ENCODE measurements around the gene SMIM35.

SMIM35 gene

GRCh38 chr11:117995472-117995871 is 91.3 kb downstream of the SMIM35 start:
- ChIA-PET POLR2A (no interaction called here), CTCF (interaction anchor here (0.6 to 0.9 kb wide), 2 partner anchors 58 to 61 kb away, joined by 3 read pairs; no protein-coding TSS in a partner anchor)
- Histone ChIP-seq H3K4me3 (ENCODE audit: low read depth, low read length) (no peak overlapping the region), H3K27ac (ENCODE audit: extremely low read depth, low read depth, low read length) (no peak overlapping the region), H3K4me1 (ENCODE audit: control insufficient read depth, insufficient read depth, low read length) (no peaks in the 10 kb centered on the region), H3K36me3 (ENCODE audit: control insufficient read depth in 2 of 2, insufficient read depth in 1 of 2, low read length in 2 of 2) (no peaks in the 10 kb centered on the region), H3K9me3 (ENCODE audit: control insufficient read depth, insufficient read depth, low read depth, low read length) (no peaks in the 10 kb centered on the region)
- TF ChIP-seq ZNF514 (tag by site-specific recombination; IDR thresholded peaks at IDR 0.05), result no peak
- TF ChIP-seq SETDB1 (IDR thresholded peaks at IDR 0.05; ENCODE audit: insufficient read length, low read length), result no peak
- no peak for TF ChIP-seq WT1 (tag by site-specific recombination; IDR thresholded peaks at IDR 0.05)
- no peak for TF ChIP-seq RBAK (tag by site-specific recombination; IDR thresholded peaks at IDR 0.05)
- no peak for TF ChIP-seq ZNF426 (tag by site-specific recombination; IDR thresholded peaks at IDR 0.05)
- no peak for TF ChIP-seq ZNF350 (tag by site-specific recombination; IDR thresholded peaks at IDR 0.05)
- TF ChIP-seq ZNF335 (tag by site-specific recombination; conservative IDR thresholded peaks at IDR 0.05), result no peak
- no peak for TF ChIP-seq ZNF624 (tag by site-specific recombination; IDR thresholded peaks at IDR 0.05)
- TF ChIP-seq KLF9 (tag by site-specific recombination; IDR thresholded peaks at IDR 0.05; ENCODE audit: low read depth), result no peak
- TF ChIP-seq SCRT2 (tag by site-specific recombination; IDR thresholded peaks at IDR 0.05), result no peak
- TF ChIP-seq ZNF394 (tag by site-specific recombination; IDR thresholded peaks at IDR 0.05; ENCODE audit: borderline replicate concordance), result no peak
- no peak for TF ChIP-seq ZNF585B (tag by site-specific recombination; IDR thresholded peaks at IDR 0.05)
- TF ChIP-seq MZF1 (tag by site-specific recombination; IDR thresholded peaks at IDR 0.05; ENCODE audit: borderline replicate concordance), result no peak
- no peak for TF ChIP-seq KLF7 (tag by site-specific recombination; IDR thresholded peaks at IDR 0.05; ENCODE audit: borderline replicate concordance)
- no peak for TF ChIP-seq ZBTB8A (tag by site-specific recombination; IDR thresholded peaks at IDR 0.05)
- TF ChIP-seq, protein P1, sequence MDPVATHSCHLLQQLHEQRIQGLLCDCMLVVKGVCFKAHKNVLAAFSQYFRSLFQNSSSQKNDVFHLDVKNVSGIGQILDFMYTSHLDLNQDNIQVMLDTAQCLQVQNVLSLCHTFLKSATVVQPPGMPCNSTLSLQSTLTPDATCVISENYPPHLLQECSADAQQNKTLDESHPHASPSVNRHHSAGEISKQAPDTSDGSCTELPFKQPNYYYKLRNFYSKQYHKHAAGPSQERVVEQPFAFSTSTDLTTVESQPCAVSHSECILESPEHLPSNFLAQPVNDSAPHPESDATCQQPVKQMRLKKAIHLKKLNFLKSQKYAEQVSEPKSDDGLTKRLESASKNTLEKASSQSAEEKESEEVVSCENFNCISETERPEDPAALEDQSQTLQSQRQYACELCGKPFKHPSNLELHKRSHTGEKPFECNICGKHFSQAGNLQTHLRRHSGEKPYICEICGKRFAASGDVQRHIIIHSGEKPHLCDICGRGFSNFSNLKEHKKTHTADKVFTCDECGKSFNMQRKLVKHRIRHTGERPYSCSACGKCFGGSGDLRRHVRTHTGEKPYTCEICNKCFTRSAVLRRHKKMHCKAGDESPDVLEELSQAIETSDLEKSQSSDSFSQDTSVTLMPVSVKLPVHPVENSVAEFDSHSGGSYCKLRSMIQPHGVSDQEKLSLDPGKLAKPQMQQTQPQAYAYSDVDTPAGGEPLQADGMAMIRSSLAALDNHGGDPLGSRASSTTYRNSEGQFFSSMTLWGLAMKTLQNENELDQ (tag by site-specific recombination; IDR thresholded peaks at IDR 0.05; ENCODE audit: low read depth), result no peak
- TF ChIP-seq ZNF837 (tag by site-specific recombination; IDR thresholded peaks at IDR 0.05), result no peak
- no peak for TF ChIP-seq ZNF121 (tag by site-specific recombination; IDR thresholded peaks at IDR 0.05)

- POLR2A ChIA-PET, result no interaction called here
- Histone ChIP-seq H3K36me3 (ENCODE audit: control insufficient read depth in 2 of 2, insufficient read depth in 1 of 2, low read length in 2 of 2) (no peaks in the 10 kb centered on the region), H3K4me3 (ENCODE audit: low read depth, low read length) (no peak overlapping the region), H3K9me3 (ENCODE audit: control insufficient read depth, insufficient read depth, low read depth, low read length) (no peaks in the 10 kb centered on the region), H3K4me1 (ENCODE audit: control insufficient read depth, insufficient read depth, low read length) (no peaks in the 10 kb centered on the region), H3K27ac (ENCODE audit: extremely low read depth, low read depth, low read length) (no peak overlapping the region)
- CTCF ChIA-PET, result interaction anchor here (1.1 kb wide), 1 partner anchor 48 kb away, joined by 4 read pairs; no protein-coding TSS in a partner anchor
- 0 out of 2 replicates have a peak, but pooled peaks have one; percentile 26 for TF ChIP-seq SCRT2 (tag by site-specific recombination; IDR thresholded peaks at IDR 0.05)
- TF ChIP-seq ZBTB21 (tag by site-specific recombination; IDR thresholded peaks at IDR 0.05), result no peak
Observed at GRCh38 chr11:117993988-117994745, 92.6 kb downstream of the SMIM35 start.

- H3K27ac ChIP-seq (ENCODE audit: extremely low read depth, low read depth, low read length), result no peak overlapping the region
- H3K9me3 ChIP-seq (ENCODE audit: control insufficient read depth, insufficient read depth, low read depth, low read length), result no peaks in the 10 kb centered on the region
- CTCF ChIA-PET, result interaction anchor here (0.9 kb wide), 1 partner anchor 62 kb away, joined by 3 read pairs; no protein-coding TSS in a partner anchor
- POLR2A ChIA-PET, result no interaction called here
- no peak overlapping the region for H3K4me3 ChIP-seq (ENCODE audit: low read depth, low read length)
- H3K4me1 ChIP-seq (ENCODE audit: control insufficient read depth, insufficient read depth, low read length), result no peaks in the 10 kb centered on the region
- H3K36me3 ChIP-seq (ENCODE audit: control insufficient read depth in 2 of 2, insufficient read depth in 1 of 2, low read length in 2 of 2), result no peaks in the 10 kb centered on the region
- TF ChIP-seq ZNF624 (tag by site-specific recombination; IDR thresholded peaks at IDR 0.05) (no peak), ZBTB21 (tag by site-specific recombination; IDR thresholded peaks at IDR 0.05) (no peak), ZNF155 (tag by site-specific recombination; IDR thresholded peaks at IDR 0.05) (no peak), ZNF223 (tag by site-specific recombination; IDR thresholded peaks at IDR 0.05) (no peak), ZBTB20 (tag by site-specific recombination; IDR thresholded peaks at IDR 0.05) (no peak), ZNF544 (tag by site-specific recombination; IDR thresholded peaks at IDR 0.05) (no peak)
- TF ChIP-seq, protein P2, sequence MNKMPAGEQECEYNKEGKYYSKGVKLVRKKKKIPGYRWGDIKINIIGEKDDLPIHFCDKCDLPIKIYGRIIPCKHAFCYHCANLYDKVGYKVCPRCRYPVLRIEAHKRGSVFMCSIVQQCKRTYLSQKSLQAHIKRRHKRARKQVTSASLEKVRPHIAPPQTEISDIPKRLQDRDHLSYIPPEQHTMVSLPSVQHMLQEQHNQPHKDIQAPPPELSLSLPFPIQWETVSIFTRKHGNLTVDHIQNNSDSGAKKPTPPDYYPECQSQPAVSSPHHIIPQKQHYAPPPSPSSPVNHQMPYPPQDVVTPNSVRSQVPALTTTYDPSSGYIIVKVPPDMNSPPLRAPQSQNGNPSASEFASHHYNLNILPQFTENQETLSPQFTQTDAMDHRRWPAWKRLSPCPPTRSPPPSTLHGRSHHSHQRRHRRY (tag by site-specific recombination; IDR thresholded peaks at IDR 0.05), result no peak
- TF ChIP-seq, protein P3, sequence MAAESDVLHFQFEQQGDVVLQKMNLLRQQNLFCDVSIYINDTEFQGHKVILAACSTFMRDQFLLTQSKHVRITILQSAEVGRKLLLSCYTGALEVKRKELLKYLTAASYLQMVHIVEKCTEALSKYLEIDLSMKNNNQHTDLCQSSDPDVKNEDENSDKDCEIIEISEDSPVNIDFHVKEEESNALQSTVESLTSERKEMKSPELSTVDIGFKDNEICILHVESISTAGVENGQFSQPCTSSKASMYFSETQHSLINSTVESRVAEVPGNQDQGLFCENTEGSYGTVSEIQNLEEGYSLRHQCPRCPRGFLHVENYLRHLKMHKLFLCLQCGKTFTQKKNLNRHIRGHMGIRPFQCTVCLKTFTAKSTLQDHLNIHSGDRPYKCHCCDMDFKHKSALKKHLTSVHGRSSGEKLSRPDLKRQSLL (tag by site-specific recombination; IDR thresholded peaks at IDR 0.05), result no peak
- TF ChIP-seq, protein P1 (tag by site-specific recombination; IDR thresholded peaks at IDR 0.05; ENCODE audit: low read depth), result no peak
Observed at GRCh38 chr11:117992620-117993019, 94.1 kb downstream of the SMIM35 start.
